HEK293 (cell line): ENCODE results near the gene LRP8.

Experiments
- CTCF ChIA-PET: fragments of 350-600 bp; formaldehyde crosslinking; extraction: SDS; loops from one replicate; lab custom pipeline; 2021; ENCODE audit warnings: antibody characterized with exemption; lab: Yijun Ruan, JAX
- POLR2A ChIA-PET: fragments of 300-600 bp; formaldehyde crosslinking; extraction: SDS; loops from one replicate; lab custom pipeline; 2020; ENCODE audit warnings: antibody characterized with exemption, inconsistent platforms; lab: Yijun Ruan, JAX
- H3K27ac ChIP-seq: fragments of 200-500 bp; sonication (Bioruptor generic); 2 replicates; pipeline ENCODE4 v1.5.1; 2014; ENCODE audit warnings: low read depth, low read length, control low read depth, inconsistent platforms; ENCODE audit errors: extremely low read depth
- H3K36me3 ChIP-seq, 2 experiments: fragments of 200-500 bp in 1 of 2; sonication (Bioruptor generic) in 1 of 2; 1 replicate in 1 of 2; 2 replicates in 1 of 2; pipeline ENCODE4 v1.5.1; 2014 to 2017; ENCODE audit warnings: inconsistent platforms in 2 of 2, low read length in 2 of 2; ENCODE audit not compliant: control insufficient read depth in 2 of 2, insufficient read depth in 1 of 2
- H3K4me1 ChIP-seq: fragments of 200-500 bp; sonication (Bioruptor generic); 2 replicates; pipeline ENCODE4 v1.5.1; 2014; ENCODE audit warnings: mild to moderate bottlenecking, low read length, inconsistent platforms; ENCODE audit not compliant: control insufficient read depth, insufficient read depth
- H3K4me3 ChIP-seq: 2 replicates; pipeline ENCODE4 v1.5.1; 2011; ENCODE audit warnings: low read depth, mild to moderate bottlenecking, control low read depth, low read length, moderate library complexity
- H3K9me3 ChIP-seq: fragments of 200-500 bp; sonication (Bioruptor generic); 2 replicates; pipeline ENCODE4 v1.5.1; 2014; ENCODE audit warnings: low read depth, low read length, inconsistent platforms; ENCODE audit not compliant: control insufficient read depth, insufficient read depth
- EGR2 ChIP-seq: fragments of 450-650 bp; formaldehyde crosslinking; IDR thresholded peaks from 2 replicates; pipeline ENCODE4 v1.5.1; 2016; ENCODE audit warnings: low read depth, missing biosample characterization, missing genetic modification characterization
- KLF1 ChIP-seq: fragments of 450-650 bp; formaldehyde crosslinking; IDR thresholded peaks from 2 replicates; pipeline ENCODE4 v1.5.1; 2016; ENCODE audit warnings: missing biosample characterization, missing genetic modification characterization
- KLF8 ChIP-seq: fragments of 450-650 bp; formaldehyde crosslinking; IDR thresholded peaks from 2 replicates; pipeline ENCODE4 v1.5.1; 2016; ENCODE audit warnings: missing biosample characterization, missing genetic modification characterization
- SP2 ChIP-seq: fragments of 450-650 bp; formaldehyde crosslinking; IDR thresholded peaks from 2 replicates; pipeline ENCODE4 v1.5.1; 2016; ENCODE audit warnings: missing biosample characterization, missing genetic modification characterization
- SP3 ChIP-seq: fragments of 450-650 bp; formaldehyde crosslinking; IDR thresholded peaks from 2 replicates; pipeline ENCODE4 v1.5.1; 2016; ENCODE audit warnings: missing biosample characterization, missing genetic modification characterization
- SP7 ChIP-seq: fragments of 450-650 bp; formaldehyde crosslinking; IDR thresholded peaks from 2 replicates; pipeline ENCODE4 v1.5.1; 2016; ENCODE audit warnings: missing biosample characterization, missing genetic modification characterization
- ZBTB17 ChIP-seq: fragments of 450-650 bp; formaldehyde crosslinking; IDR thresholded peaks from 2 replicates; pipeline ENCODE4 v1.5.1; 2016; ENCODE audit warnings: missing biosample characterization, missing genetic modification characterization
- ZBTB8A ChIP-seq: fragments of 450-650 bp; formaldehyde crosslinking; IDR thresholded peaks from 2 replicates; pipeline ENCODE4 v1.5.1; 2016; ENCODE audit warnings: missing biosample characterization, missing genetic modification characterization
- ZFHX2 ChIP-seq: fragments of 450-650 bp; formaldehyde crosslinking; conservative IDR thresholded peaks from 2 replicates; pipeline ENCODE4 v1.5.1; 2016; ENCODE audit warnings: missing biosample characterization, missing genetic modification characterization
- ZFP3 ChIP-seq: fragments of 450-650 bp; formaldehyde crosslinking; IDR thresholded peaks from 2 replicates; pipeline ENCODE4 v1.5.1; 2016; ENCODE audit warnings: low read depth, missing biosample characterization, missing genetic modification characterization
- ZIC2 ChIP-seq: fragments of 450-650 bp; formaldehyde crosslinking; IDR thresholded peaks from 2 replicates; pipeline ENCODE4 v1.5.1; 2016; ENCODE audit warnings: missing biosample characterization, missing genetic modification characterization
- ZNF114 ChIP-seq: fragments of 450-650 bp; formaldehyde crosslinking; IDR thresholded peaks from 2 replicates; pipeline ENCODE4 v1.5.0; 2017; ENCODE audit warnings: missing biosample characterization, missing genetic modification characterization
- ZNF132 ChIP-seq: fragments of 450-650 bp; formaldehyde crosslinking; IDR thresholded peaks from 2 replicates; pipeline ENCODE4 v1.5.1; 2017; ENCODE audit warnings: missing biosample characterization, missing genetic modification characterization, borderline replicate concordance
- ZNF157 ChIP-seq: fragments of 450-650 bp; formaldehyde crosslinking; IDR thresholded peaks from 2 replicates; pipeline ENCODE4 v1.5.1; 2016; ENCODE audit warnings: missing biosample characterization, missing genetic modification characterization
- ZNF174 ChIP-seq: fragments of 450-650 bp; formaldehyde crosslinking; IDR thresholded peaks from 2 replicates; pipeline ENCODE4 v1.5.0; 2017; ENCODE audit warnings: missing biosample characterization, mild to moderate bottlenecking, missing genetic modification characterization
- ZNF239 ChIP-seq: fragments of 450-650 bp; formaldehyde crosslinking; IDR thresholded peaks from 2 replicates; pipeline ENCODE4 v1.5.1; 2016; ENCODE audit warnings: missing biosample characterization, missing genetic modification characterization
- ZNF302 ChIP-seq: fragments of 450-650 bp; formaldehyde crosslinking; IDR thresholded peaks from 2 replicates; pipeline ENCODE4 v1.5.1; 2016; ENCODE audit warnings: missing biosample characterization, missing genetic modification characterization, low read depth
- ZNF366 ChIP-seq: fragments of 450-650 bp; formaldehyde crosslinking; conservative IDR thresholded peaks from 2 replicates; pipeline ENCODE4 v1.5.1; 2016; ENCODE audit warnings: missing biosample characterization, missing genetic modification characterization
- ZNF600 ChIP-seq: fragments of 450-650 bp; formaldehyde crosslinking; IDR thresholded peaks from 2 replicates; pipeline ENCODE4 v1.5.1; 2016; ENCODE audit warnings: missing biosample characterization, missing genetic modification characterization
- TF ChIP-seq, protein P1 (sequence below): fragments of 450-650 bp; formaldehyde crosslinking; IDR thresholded peaks from 2 replicates; pipeline ENCODE4 v1.5.1; 2016; ENCODE audit warnings: missing biosample characterization, missing genetic modification characterization
- TF ChIP-seq, protein P2 (sequence below): fragments of 450-650 bp; formaldehyde crosslinking; IDR thresholded peaks from 2 replicates; pipeline ENCODE4 v1.5.1; 2017; ENCODE audit warnings: missing biosample characterization, mild to moderate bottlenecking, missing genetic modification characterization, moderate library complexity
- TF ChIP-seq, protein P3 (sequence below): fragments of 450-650 bp; formaldehyde crosslinking; IDR thresholded peaks from 2 replicates; pipeline ENCODE4 v1.5.1; 2016; ENCODE audit warnings: missing biosample characterization, missing genetic modification characterization
- TF ChIP-seq, protein P4 (sequence below): fragments of 450-650 bp; formaldehyde crosslinking; IDR thresholded peaks from 2 replicates; pipeline ENCODE4 v1.5.1; 2016; ENCODE audit warnings: missing biosample characterization, missing genetic modification characterization
- TF ChIP-seq, protein P5 (sequence below): fragments of 450-650 bp; formaldehyde crosslinking; IDR thresholded peaks from 2 replicates; pipeline ENCODE4 v1.5.1; 2017; ENCODE audit warnings: missing biosample characterization, missing genetic modification characterization

Gene LRP8

DNA sequence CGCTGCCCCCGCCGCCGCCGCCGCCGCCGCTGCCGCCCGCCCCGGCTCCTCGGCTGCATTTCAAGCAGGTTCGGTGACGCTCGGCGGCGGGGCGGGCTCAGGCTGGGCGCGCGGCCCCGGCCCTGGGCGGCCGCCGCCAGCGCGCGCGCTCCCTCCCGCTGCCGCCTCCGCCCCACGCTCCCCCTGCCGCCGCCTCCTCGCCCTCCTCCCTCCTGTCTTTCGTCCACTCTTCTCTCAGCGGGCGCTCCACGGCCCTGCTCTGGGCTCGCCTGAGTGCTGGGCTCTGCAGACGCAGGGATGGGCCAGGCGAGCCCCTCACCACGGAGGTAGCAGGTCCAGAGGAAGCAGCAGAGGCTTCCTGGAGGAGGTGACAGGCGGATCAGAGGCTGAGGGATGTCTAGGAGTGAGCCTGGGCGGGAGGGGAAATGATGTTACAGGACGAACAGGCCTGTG lies at the start of gene LRP8:
Gene LRP8, minus strand, starts transcription at position 62 of the 453 bp plus-strand sequence. CDS start 158 bp downstream, outside the sequence.
- Histone ChIP-seq H3K27ac (peak within 1 kb of the TSS; percentile 62; the same call in 1 of the 2 replicates), H3K4me3 (peak within 1 kb of the TSS; percentile 57), H3K36me3 (peaks cover 0 to 26% of the 10 kb centered on the region in 2 experiments; a peak in 1 of 3 replicates), H3K4me1 (no peaks in the 10 kb centered on the region), H3K9me3 (no peaks in the 10 kb centered on the region)
- ChIA-PET CTCF (interaction anchor here (1.3 kb wide), 1 partner anchor 66 kb away, joined by 3 read pairs; no protein-coding TSS in a partner anchor), POLR2A (no interaction called here)
- TF ChIP-seq SP2 (tag by site-specific recombination) = peak; percentile 65
- peak; percentile 40; the same call in 1 of the 2 replicates for TF ChIP-seq ZBTB8A (tag by site-specific recombination)
- TF ChIP-seq ZNF366 (tag by site-specific recombination) = 0 out of 2 replicates have a peak, but pooled peaks have one; percentile 48
- TF ChIP-seq, protein P1, sequence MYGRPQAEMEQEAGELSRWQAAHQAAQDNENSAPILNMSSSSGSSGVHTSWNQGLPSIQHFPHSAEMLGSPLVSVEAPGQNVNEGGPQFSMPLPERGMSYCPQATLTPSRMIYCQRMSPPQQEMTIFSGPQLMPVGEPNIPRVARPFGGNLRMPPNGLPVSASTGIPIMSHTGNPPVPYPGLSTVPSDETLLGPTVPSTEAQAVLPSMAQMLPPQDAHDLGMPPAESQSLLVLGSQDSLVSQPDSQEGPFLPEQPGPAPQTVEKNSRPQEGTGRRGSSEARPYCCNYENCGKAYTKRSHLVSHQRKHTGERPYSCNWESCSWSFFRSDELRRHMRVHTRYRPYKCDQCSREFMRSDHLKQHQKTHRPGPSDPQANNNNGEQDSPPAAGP = peak; percentile 66; the same call in 1 of the 2 replicates
- TF ChIP-seq ZNF239 = no peak
- TF ChIP-seq KLF8 (tag by site-specific recombination) = peak; percentile 47; the same call in 1 of the 2 replicates
- TF ChIP-seq ZNF157 = no peak
- peak; percentile 88 for TF ChIP-seq ZBTB17
- peak; percentile 65 for TF ChIP-seq EGR2 (tag by site-specific recombination)
- no peak for TF ChIP-seq ZNF114 (tag by site-specific recombination)
- TF ChIP-seq, protein P2, sequence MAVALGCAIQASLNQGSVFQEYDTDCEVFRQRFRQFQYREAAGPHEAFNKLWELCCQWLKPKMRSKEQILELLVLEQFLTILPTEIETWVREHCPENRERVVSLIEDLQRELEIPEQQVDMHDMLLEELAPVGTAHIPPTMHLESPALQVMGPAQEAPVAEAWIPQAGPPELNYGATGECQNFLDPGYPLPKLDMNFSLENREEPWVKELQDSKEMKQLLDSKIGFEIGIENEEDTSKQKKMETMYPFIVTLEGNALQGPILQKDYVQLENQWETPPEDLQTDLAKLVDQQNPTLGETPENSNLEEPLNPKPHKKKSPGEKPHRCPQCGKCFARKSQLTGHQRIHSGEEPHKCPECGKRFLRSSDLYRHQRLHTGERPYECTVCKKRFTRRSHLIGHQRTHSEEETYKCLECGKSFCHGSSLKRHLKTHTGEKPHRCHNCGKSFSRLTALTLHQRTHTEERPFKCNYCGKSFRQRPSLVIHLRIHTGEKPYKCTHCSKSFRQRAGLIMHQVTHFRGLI (tag by site-specific recombination) = no peak
- TF ChIP-seq ZIC2 (tag by site-specific recombination) = peak; percentile 43
- TF ChIP-seq, protein P3, sequence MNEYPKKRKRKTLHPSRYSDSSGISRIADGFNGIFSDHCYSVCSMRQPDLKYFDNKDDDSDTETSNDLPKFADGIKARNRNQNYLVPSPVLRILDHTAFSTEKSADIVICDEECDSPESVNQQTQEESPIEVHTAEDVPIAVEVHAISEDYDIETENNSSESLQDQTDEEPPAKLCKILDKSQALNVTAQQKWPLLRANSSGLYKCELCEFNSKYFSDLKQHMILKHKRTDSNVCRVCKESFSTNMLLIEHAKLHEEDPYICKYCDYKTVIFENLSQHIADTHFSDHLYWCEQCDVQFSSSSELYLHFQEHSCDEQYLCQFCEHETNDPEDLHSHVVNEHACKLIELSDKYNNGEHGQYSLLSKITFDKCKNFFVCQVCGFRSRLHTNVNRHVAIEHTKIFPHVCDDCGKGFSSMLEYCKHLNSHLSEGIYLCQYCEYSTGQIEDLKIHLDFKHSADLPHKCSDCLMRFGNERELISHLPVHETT (tag by site-specific recombination) = no peak
- TF ChIP-seq ZFHX2 (tag by site-specific recombination) = peak; percentile 81
- 0 out of 2 replicates have a peak, but pooled peaks have one; percentile 10 for TF ChIP-seq ZNF600 (tag by site-specific recombination)
- peak; percentile 91 for TF ChIP-seq ZFP3 (tag by site-specific recombination)
- TF ChIP-seq ZNF174 (tag by site-specific recombination) = no peak
- peak; percentile 23; the same call in 1 of the 2 replicates for TF ChIP-seq SP7
- TF ChIP-seq, protein P4, sequence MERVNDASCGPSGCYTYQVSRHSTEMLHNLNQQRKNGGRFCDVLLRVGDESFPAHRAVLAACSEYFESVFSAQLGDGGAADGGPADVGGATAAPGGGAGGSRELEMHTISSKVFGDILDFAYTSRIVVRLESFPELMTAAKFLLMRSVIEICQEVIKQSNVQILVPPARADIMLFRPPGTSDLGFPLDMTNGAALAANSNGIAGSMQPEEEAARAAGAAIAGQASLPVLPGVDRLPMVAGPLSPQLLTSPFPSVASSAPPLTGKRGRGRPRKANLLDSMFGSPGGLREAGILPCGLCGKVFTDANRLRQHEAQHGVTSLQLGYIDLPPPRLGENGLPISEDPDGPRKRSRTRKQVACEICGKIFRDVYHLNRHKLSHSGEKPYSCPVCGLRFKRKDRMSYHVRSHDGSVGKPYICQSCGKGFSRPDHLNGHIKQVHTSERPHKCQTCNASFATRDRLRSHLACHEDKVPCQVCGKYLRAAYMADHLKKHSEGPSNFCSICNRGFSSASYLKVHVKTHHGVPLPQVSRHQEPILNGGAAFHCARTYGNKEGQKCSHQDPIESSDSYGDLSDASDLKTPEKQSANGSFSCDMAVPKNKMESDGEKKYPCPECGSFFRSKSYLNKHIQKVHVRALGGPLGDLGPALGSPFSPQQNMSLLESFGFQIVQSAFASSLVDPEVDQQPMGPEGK (tag by site-specific recombination) = peak; percentile 34; the same call in 1 of the 2 replicates
- TF ChIP-seq ZNF302 (tag by site-specific recombination) = no peak
- TF ChIP-seq ZNF132 (tag by site-specific recombination) = no peak
- TF ChIP-seq KLF1 (tag by site-specific recombination) = peak; percentile 39; the same call in 1 of the 2 replicates
- TF ChIP-seq, protein P5, sequence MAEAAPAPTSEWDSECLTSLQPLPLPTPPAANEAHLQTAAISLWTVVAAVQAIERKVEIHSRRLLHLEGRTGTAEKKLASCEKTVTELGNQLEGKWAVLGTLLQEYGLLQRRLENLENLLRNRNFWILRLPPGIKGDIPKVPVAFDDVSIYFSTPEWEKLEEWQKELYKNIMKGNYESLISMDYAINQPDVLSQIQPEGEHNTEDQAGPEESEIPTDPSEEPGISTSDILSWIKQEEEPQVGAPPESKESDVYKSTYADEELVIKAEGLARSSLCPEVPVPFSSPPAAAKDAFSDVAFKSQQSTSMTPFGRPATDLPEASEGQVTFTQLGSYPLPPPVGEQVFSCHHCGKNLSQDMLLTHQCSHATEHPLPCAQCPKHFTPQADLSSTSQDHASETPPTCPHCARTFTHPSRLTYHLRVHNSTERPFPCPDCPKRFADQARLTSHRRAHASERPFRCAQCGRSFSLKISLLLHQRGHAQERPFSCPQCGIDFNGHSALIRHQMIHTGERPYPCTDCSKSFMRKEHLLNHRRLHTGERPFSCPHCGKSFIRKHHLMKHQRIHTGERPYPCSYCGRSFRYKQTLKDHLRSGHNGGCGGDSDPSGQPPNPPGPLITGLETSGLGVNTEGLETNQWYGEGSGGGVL (tag by site-specific recombination) = peak; percentile 42; the same call in 1 of the 2 replicates
- TF ChIP-seq SP3 = peak; percentile 26; the same call in 1 of the 2 replicates
